Measurements from ENCODE around the gene NRXN3.

Gene NRXN3

DNA sequence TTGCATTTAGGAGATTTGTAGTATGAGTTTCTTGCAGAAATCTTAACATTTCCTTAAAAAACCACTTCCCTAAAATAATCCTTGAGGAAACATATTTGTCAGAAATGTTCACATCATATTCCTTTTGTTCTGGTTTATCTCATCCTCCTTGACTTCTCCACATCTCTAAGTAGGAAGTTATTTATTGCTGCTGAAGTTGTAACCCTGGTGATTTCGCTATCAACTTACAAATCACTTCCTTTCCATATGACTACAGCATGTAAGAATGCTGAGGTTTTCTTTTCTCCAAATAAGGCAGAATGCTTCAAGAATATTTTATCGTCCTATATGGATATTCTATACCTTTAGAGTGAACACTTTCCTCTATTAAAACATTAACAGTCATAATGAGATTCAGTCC lies 751.7 kb downstream of the NRXN3 start:
- no peaks in the 10 kb centered on the region for H3K79me2 ChIP-seq (ENCODE audit: insufficient read depth, low read length)
- H3K27ac ChIP-seq (ENCODE audit: low read depth, low read length, poor library complexity, severe bottlenecking): no peak overlapping the region
- no peak overlapping the region for H2AFZ ChIP-seq (ENCODE audit: low read length)
- H3F3A ChIP-seq (ENCODE audit: insufficient read depth, low read length): no peaks in the 10 kb centered on the region
- no peak overlapping the region for H3K4me2 ChIP-seq (ENCODE audit: low read length)
- no peaks in the 10 kb centered on the region for H3K9me3 ChIP-seq (ENCODE audit: low read length)
- no peaks in the 10 kb centered on the region for H4K20me1 ChIP-seq (ENCODE audit: insufficient read depth, low read length)
- H3K9me2 ChIP-seq (ENCODE audit: low read depth, low read length): no peaks in the 10 kb centered on the region
- H3K4me3 ChIP-seq (ENCODE audit: low read depth, low read length, poor library complexity, severe bottlenecking): no peak overlapping the region
- H3K4me1 ChIP-seq (ENCODE audit: insufficient read depth, low read length, severe bottlenecking): no peaks in the 10 kb centered on the region
- H3K27me3 ChIP-seq (ENCODE audit: insufficient read depth, low read length): no peaks in the 10 kb centered on the region
- no peaks in the 10 kb centered on the region for H3K36me3 ChIP-seq (ENCODE audit: insufficient read depth, low read length)
- H3K9ac ChIP-seq (ENCODE audit: low read length): no peak overlapping the region
- TF ChIP-seq, protein P1, sequence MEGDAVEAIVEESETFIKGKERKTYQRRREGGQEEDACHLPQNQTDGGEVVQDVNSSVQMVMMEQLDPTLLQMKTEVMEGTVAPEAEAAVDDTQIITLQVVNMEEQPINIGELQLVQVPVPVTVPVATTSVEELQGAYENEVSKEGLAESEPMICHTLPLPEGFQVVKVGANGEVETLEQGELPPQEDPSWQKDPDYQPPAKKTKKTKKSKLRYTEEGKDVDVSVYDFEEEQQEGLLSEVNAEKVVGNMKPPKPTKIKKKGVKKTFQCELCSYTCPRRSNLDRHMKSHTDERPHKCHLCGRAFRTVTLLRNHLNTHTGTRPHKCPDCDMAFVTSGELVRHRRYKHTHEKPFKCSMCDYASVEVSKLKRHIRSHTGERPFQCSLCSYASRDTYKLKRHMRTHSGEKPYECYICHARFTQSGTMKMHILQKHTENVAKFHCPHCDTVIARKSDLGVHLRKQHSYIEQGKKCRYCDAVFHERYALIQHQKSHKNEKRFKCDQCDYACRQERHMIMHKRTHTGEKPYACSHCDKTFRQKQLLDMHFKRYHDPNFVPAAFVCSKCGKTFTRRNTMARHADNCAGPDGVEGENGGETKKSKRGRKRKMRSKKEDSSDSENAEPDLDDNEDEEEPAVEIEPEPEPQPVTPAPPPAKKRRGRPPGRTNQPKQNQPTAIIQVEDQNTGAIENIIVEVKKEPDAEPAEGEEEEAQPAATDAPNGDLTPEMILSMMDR (IDR thresholded peaks at IDR 0.05; ENCODE audit: low read length): no peak
- TF ChIP-seq EZH2 (IDR thresholded peaks at IDR 0.05; ENCODE audit: borderline replicate concordance, low read length): no peak

DNA sequence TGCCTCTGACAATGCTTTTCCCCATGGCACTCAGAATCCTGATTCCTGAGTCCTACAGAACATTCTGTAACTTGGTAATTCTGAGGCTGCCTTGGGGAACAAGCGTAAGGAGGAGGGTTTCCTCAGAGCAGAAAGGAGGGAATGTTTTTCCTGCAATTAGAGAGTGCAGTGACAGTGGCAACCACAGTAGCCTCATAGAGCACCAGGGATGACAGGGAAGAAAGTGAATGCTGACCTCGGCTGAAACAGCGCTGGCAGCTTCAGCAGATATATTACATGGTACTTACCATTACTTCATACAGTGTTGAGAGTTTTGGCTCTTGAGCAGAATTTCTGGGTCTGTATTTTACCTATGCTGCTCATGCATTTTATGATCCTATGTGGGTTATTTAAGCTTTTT lies 757.1 kb downstream of the NRXN3 start:
- H3K36me3 ChIP-seq (ENCODE audit: insufficient read depth, low read length): no peaks in the 10 kb centered on the region
- H3K79me2 ChIP-seq (ENCODE audit: insufficient read depth, low read length): no peaks in the 10 kb centered on the region
- no peak overlapping the region for H3K4me2 ChIP-seq (ENCODE audit: low read length)
- H3K4me3 ChIP-seq (ENCODE audit: low read depth, low read length, poor library complexity, severe bottlenecking): no peak overlapping the region
- H3K27ac ChIP-seq (ENCODE audit: low read depth, low read length, poor library complexity, severe bottlenecking): no peak overlapping the region
- TF ChIP-seq EZH2 (IDR thresholded peaks at IDR 0.05; ENCODE audit: borderline replicate concordance, low read length): no peak
- TF ChIP-seq, protein P1 (IDR thresholded peaks at IDR 0.05; ENCODE audit: low read length): no peak
- no peak overlapping the region for H2AFZ ChIP-seq (ENCODE audit: low read length)
- H3F3A ChIP-seq (ENCODE audit: insufficient read depth, low read length): no peaks in the 10 kb centered on the region
- H3K9me2 ChIP-seq (ENCODE audit: low read depth, low read length): no peaks in the 10 kb centered on the region
- H3K9ac ChIP-seq (ENCODE audit: low read length): no peak overlapping the region
- H3K9me3 ChIP-seq (ENCODE audit: low read length): no peaks in the 10 kb centered on the region
- no peaks in the 10 kb centered on the region for H3K27me3 ChIP-seq (ENCODE audit: insufficient read depth, low read length)
- no peaks in the 10 kb centered on the region for H4K20me1 ChIP-seq (ENCODE audit: insufficient read depth, low read length)
- H3K4me1 ChIP-seq (ENCODE audit: insufficient read depth, low read length, severe bottlenecking): no peaks in the 10 kb centered on the region

DNA sequence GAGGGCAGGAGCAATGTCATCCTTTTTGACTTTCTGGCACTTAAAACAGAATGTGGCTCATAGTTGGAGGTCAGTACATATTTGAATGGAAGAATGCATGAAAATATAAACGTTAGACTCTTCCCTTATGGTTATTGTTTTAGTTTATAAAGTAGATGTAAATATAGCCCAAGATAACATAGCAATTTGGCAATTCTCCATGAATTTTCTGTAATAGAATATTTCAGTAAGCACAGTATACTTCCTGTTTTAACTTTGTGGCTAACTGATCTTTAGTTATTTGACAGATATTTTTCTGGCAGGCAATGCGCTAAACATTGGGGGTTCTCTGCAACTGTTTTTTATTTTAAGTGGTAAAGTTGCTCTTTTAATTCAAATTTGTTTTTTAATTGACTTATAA lies 763.0 kb downstream of the NRXN3 start:
- Histone ChIP-seq H3K9me2 (ENCODE audit: low read depth, low read length) (no peaks in the 10 kb centered on the region), H3K36me3 (ENCODE audit: insufficient read depth, low read length) (no peaks in the 10 kb centered on the region), H3K9ac (ENCODE audit: low read length) (no peak overlapping the region), H3K4me3 (ENCODE audit: low read depth, low read length, poor library complexity, severe bottlenecking) (no peak overlapping the region), H3K4me1 (ENCODE audit: insufficient read depth, low read length, severe bottlenecking) (no peaks in the 10 kb centered on the region), H3K27me3 (ENCODE audit: insufficient read depth, low read length) (no peaks in the 10 kb centered on the region), H3K9me3 (ENCODE audit: low read length) (no peaks in the 10 kb centered on the region), H4K20me1 (ENCODE audit: insufficient read depth, low read length) (no peaks in the 10 kb centered on the region), H3K4me2 (ENCODE audit: low read length) (no peak overlapping the region), H3F3A (ENCODE audit: insufficient read depth, low read length) (no peaks in the 10 kb centered on the region), H2AFZ (ENCODE audit: low read length) (no peak overlapping the region), H3K27ac (ENCODE audit: low read depth, low read length, poor library complexity, severe bottlenecking) (no peak overlapping the region), H3K79me2 (ENCODE audit: insufficient read depth, low read length) (no peaks in the 10 kb centered on the region)
- TF ChIP-seq, protein P1 (IDR thresholded peaks at IDR 0.05; ENCODE audit: low read length): no peak
- no peak for TF ChIP-seq EZH2 (IDR thresholded peaks at IDR 0.05; ENCODE audit: borderline replicate concordance, low read length)

All from OCI-LY1 (cell line).